Mucosa of descending colon (tissue), 3 donors: ENCODE results near the gene MAGI1. TPM values are rescaled to one million over a fixed set of nuclear protein-coding genes. Genes with fewer than 3 reads are reported as not detected.
A peak's percentile ranks its signal among the peaks of the same experiment; 100 is the strongest.

ENCODE experiments used
- ATAC-seq: fragments of 200-7000 bp; cut with Tn5 transposase; one replicate; pipeline ENCODE4 v1.9.1; 2020; ENCODE audit warnings: mild to moderate bottlenecking, moderate library complexity
- DNase-seq, 3 donors: peaks; one replicate each; pipeline ENCODE4 v3.0.0-alpha.2; 2020
- H3K36me3 ChIP-seq: fragments of 200-600 bp; one replicate; pipeline ENCODE4 v1.8.0; 2021; ENCODE audit warnings: low read depth, mild to moderate bottlenecking
- H3K4me1 ChIP-seq: fragments of 200-600 bp; one replicate; pipeline ENCODE4 v1.8.0; 2021; ENCODE audit warnings: low read depth, mild to moderate bottlenecking
- H3K4me3 ChIP-seq: fragments of 200-600 bp; one replicate; pipeline ENCODE4 v1.8.0; 2021; ENCODE audit warnings: mild to moderate bottlenecking
- H3K9me3 ChIP-seq: fragments of 200-600 bp; one replicate; pipeline ENCODE4 v1.8.0; 2021; ENCODE audit warnings: mild to moderate bottlenecking
- intact Hi-C, 2 donors: fragments of 100-400 bp; cut with DNase I in 1 of 2; cut with micrococcal nuclease in 1 of 2; formaldehyde crosslinking; loops; one replicate each; pipeline versions ENCODE4 v1.11.0 to v1.11.1; 2022; cut with DNase I, micrococcal nuclease
- total RNA-seq, 3 donors: library from RNA; stranded (reverse); fragmentation: NEBNext Ultra II Directional in 2 of 3; extraction: Animal tissue kit (Norgen Biotek cat#: 25700) in 2 of 3; gene quantifications; one replicate each; pipeline versions ENCODE4 v1.2.1 to v1.2.4, GENCODE V29; 2021 to 2023
- TF ChIP-seq, protein P1 (sequence below): fragments of 200-600 bp; IDR thresholded peaks from one replicate; pipeline ENCODE4 v1.8.0; 2022; ENCODE audit warnings: antibody characterized with exemption, mild to moderate bottlenecking
- donor health status: DM: no; HTN: no; CAD: no; lungs with moderate emphysema.
- donor health status: DM: no; HTN: no; CAD: no.
- donor health status: DM: no; HTN: yes; CAD: no.

The MAGI1 gene
- total RNA-seq, 3 donors from 2014 or later = 41.9 to 59.6 (median 45.6) TPM

DNA sequence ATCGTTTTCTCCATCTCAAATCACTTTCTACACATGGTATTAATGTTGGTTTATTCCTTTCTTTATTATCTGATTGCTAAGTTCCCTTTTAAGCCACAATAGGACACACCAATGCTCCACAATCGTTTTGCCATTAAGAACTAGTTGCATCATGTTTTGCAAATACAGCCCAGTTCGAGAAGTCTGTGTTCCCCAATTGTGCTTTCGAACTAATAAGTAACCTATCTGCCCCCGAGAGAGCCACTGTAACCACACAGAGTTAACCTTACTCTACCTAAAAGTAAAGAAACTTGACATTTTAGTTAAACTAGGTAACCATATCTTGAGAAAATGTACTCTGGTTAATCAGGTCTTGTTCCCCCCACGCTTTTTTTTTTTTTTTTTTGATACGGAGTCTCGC is 39.1 kb downstream of the MAGI1 start:
- H3K4me1 ChIP-seq = no peaks in the 10 kb centered on the region
- DNase-seq (no peak), ATAC-seq (no peak)
- no peak overlapping the region for H3K4me3 ChIP-seq
- TF ChIP-seq, protein P1, sequence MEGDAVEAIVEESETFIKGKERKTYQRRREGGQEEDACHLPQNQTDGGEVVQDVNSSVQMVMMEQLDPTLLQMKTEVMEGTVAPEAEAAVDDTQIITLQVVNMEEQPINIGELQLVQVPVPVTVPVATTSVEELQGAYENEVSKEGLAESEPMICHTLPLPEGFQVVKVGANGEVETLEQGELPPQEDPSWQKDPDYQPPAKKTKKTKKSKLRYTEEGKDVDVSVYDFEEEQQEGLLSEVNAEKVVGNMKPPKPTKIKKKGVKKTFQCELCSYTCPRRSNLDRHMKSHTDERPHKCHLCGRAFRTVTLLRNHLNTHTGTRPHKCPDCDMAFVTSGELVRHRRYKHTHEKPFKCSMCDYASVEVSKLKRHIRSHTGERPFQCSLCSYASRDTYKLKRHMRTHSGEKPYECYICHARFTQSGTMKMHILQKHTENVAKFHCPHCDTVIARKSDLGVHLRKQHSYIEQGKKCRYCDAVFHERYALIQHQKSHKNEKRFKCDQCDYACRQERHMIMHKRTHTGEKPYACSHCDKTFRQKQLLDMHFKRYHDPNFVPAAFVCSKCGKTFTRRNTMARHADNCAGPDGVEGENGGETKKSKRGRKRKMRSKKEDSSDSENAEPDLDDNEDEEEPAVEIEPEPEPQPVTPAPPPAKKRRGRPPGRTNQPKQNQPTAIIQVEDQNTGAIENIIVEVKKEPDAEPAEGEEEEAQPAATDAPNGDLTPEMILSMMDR = no peak
- no peaks in the 10 kb centered on the region for H3K9me3 ChIP-seq
- intact Hi-C loops = no loop called here
- H3K36me3 ChIP-seq = no peaks in the 10 kb centered on the region

DNA sequence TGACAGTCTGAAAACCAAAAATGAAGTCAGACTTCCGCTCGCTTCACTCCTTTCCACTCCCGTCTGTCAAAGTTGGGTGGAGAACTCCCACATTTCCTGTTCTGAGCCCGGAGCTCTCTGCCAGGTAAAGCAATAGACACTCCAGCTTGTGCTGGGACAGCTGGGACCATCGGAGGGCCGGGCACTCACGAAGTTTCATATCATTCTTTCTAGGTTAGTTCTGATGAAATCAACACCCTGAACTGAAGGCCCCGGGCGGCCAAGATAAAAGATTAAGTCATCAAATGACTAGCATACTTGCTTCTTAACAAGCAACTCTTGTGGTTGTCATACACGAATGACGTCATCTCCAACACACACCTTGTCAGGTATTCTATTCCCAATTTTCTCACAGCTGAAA is 42.1 kb downstream of the MAGI1 start:
- Histone ChIP-seq H3K4me3 (no peak overlapping the region), H3K4me1 (no peaks in the 10 kb centered on the region), H3K36me3 (no peaks in the 10 kb centered on the region), H3K9me3 (no peaks in the 10 kb centered on the region)
- ATAC-seq (peak; percentile 22), DNase-seq (no peak)
- intact Hi-C loops = no loop called here
- TF ChIP-seq, protein P1 = no peak

DNA sequence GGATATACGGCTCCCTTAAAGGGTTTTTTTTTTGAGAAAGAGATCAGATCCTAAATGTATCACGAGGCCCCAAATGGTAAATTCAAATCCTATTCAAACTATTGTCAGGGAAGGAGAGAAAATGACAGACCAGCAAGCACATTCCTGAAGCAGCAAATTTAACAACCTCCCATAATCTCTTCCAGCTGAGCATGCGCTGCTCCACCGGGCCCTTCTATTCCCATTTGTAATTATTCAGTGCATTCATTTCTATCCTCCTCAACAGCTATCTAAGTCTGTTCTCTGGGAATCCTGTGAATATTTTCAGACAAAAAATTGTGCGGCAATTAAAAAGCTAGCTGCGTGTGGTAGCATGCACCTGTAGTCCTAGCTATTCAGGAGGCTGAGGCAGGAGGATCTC is 43.2 kb downstream of the MAGI1 start:
- intact Hi-C loops = no loop called here
- H3K4me1 ChIP-seq = no peaks in the 10 kb centered on the region
- no peaks in the 10 kb centered on the region for H3K9me3 ChIP-seq
- ATAC-seq (no peak), DNase-seq (no peak)
- H3K4me3 ChIP-seq = no peak overlapping the region
- H3K36me3 ChIP-seq = no peaks in the 10 kb centered on the region
- TF ChIP-seq, protein P1 = no peak

DNA sequence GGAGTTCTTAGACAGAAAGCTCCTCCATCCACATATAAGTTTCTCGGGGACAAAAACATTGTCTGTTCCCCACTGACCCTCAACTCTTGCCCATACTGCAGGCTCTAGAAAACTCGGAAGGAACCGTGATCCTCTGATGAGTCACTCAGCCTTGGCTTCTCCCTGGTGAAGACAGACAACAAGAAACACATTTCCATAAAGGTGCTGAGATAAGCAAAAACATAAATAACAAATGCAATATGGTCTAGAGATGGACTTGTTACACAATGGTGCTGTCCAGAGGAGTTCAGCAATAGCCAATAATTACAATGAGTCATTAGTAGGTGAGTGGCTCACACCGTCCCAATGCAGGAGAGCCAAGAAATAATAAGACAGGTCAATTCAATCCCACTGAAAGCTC is 43.7 kb downstream of the MAGI1 start:
- H3K36me3 ChIP-seq = no peaks in the 10 kb centered on the region
- DNase-seq = no peak
- intact Hi-C loops = no loop called here
- H3K9me3 ChIP-seq = no peaks in the 10 kb centered on the region
- H3K4me1 ChIP-seq = no peaks in the 10 kb centered on the region
- peak; percentile 13 for ATAC-seq
- TF ChIP-seq, protein P1 = no peak
- no peak overlapping the region for H3K4me3 ChIP-seq

DNA sequence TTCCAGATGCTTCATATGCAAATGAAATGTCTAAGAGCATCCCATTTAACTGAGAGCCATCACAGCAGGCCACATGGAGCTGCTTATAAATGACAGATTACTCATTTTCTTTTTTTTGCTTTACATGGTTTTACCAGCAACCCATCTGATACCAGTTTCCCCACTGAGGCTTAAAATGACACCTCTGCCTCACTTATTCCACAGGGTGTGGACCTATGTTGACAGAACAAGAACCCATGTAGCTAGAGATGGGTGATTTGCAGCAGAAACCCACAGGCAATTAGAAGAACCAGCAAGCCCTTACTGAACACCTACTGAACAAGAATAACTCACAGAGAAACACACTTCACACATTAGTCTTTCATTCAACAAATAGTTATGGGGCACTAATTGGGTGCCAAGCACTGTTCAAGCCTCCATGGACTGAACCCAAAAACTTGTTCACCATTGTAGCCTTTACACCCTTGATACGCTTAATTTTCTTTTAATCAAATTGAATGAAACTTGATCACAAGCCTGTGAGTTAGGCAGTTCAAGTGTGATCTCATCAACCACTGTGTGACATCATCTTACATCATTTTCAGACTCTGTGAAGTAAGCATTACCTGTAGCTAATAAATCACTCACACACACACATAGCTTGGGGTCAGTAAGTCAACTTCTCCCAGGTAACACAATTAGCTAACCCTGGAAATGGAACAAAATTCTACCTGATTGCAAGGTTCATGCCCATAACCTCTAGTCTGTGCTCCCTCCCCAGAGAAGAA is 45.4 kb downstream of the MAGI1 start:
- ATAC-seq (no peak), DNase-seq (no peak)
- TF ChIP-seq, protein P1 = no peak
- H3K9me3 ChIP-seq = no peaks in the 10 kb centered on the region
- H3K4me3 ChIP-seq = no peak overlapping the region
- no peaks in the 10 kb centered on the region for H3K36me3 ChIP-seq
- intact Hi-C loops = no loop called here
- no peaks in the 10 kb centered on the region for H3K4me1 ChIP-seq
